ENCODE measurements around the gene AK6.

Gene AK6

DNA sequence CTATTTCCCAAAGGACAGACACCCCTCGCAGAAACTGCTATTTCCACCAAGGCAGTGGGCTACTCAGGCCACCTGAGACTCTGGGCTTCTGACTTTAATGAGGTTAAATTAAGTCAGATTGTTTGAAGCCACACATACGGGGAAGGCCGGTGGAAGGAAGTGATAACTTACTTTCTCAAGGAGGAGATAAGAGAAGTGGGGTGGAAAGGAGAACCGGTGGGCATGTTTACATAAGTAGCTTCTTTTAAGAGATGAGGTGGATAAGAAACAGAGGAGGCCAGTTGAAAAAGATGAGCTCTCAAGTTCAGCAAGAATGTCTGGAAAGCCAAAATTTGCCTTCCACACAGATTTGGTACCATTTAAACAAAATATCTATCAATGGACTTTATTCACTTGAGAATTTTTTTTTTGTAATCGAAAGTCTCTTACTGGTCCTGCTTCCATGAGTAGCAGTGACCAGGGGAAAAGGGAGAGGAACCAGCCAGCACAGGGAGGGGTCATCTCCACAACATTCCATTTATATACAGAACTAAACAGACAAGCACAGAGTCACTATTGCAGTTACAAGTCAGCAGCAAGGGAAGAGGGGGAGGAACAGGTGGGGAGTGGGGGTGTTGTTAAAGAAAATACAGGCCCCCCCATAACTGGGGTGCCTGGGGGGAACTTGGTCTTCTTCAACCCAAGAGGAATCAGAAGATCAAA is 56.7 kb downstream of the AK6 start:
- no peaks in the 10 kb centered on the region for H3K27me3 Mint-ChIP-seq
- no peaks in the 10 kb centered on the region for H3K9me3 Mint-ChIP-seq
- no peak overlapping the region for H3K27ac Mint-ChIP-seq
- peaks cover 45% of the 10 kb centered on the region for H3K36me3 Mint-ChIP-seq
- no peaks in the 10 kb centered on the region for H3K4me1 Mint-ChIP-seq
- no peak overlapping the region for H3K4me3 Mint-ChIP-seq

- H3K4me3 Mint-ChIP-seq: no peak overlapping the region
- peaks cover 41% of the 10 kb centered on the region for H3K36me3 Mint-ChIP-seq
- no peaks in the 10 kb centered on the region for H3K27me3 Mint-ChIP-seq
- H3K27ac Mint-ChIP-seq: no peak overlapping the region
- H3K9me3 Mint-ChIP-seq: no peaks in the 10 kb centered on the region
- H3K4me1 Mint-ChIP-seq: no peaks in the 10 kb centered on the region
Observed at GRCh38 chr5:69309380-69309779, 59.9 kb downstream of the AK6 start.

DNA sequence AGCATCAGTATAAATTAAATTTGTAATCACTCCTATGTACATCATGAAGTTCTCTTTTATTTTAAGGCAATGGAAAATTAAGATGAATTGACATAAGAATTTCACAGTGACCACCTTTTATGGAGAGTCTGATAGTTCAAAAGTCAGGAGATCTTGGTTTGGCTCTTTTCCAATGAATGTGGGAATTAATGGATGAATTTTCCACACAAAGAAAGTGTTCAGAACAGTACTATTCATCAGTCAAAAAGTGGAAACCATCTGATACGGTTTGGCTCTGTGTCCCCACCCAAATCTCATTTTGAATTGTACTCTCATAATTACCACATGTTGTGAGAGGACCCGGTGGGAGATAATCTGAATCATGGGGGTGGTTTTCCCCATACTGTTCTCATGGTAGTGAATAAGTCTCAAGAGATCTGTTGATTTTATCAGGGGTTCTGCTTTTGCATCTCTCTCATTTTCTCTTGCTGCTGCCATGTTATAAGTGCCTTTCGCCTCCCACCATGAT is 61.2 kb downstream of the AK6 start:
- H3K4me3 Mint-ChIP-seq: no peak overlapping the region
- no peaks in the 10 kb centered on the region for H3K4me1 Mint-ChIP-seq
- peaks cover 35% of the 10 kb centered on the region for H3K36me3 Mint-ChIP-seq
- H3K27ac Mint-ChIP-seq: no peak overlapping the region
- H3K27me3 Mint-ChIP-seq: no peaks in the 10 kb centered on the region
- no peaks in the 10 kb centered on the region for H3K9me3 Mint-ChIP-seq

GRCh38 chr5:69305512-69305911 is 63.8 kb downstream of the AK6 start:
- H3K36me3 Mint-ChIP-seq: peaks cover 23% of the 10 kb centered on the region
- no peaks in the 10 kb centered on the region for H3K27me3 Mint-ChIP-seq
- H3K4me1 Mint-ChIP-seq: no peaks in the 10 kb centered on the region
- H3K27ac Mint-ChIP-seq: no peak overlapping the region
- H3K4me3 Mint-ChIP-seq: no peak overlapping the region
- H3K9me3 Mint-ChIP-seq: no peaks in the 10 kb centered on the region

Measured in activated naive CD4-positive, alpha-beta T cell treated with anti-CD3 and anti-CD28 coated beads, Interleukin-2, amount 50 U/mL, for 24 hours (primary cell).